HepG2 (cell line): ENCODE measurements around the gene APOLD1. TPM values are rescaled to one million over a fixed set of nuclear protein-coding genes. Genes with fewer than 3 reads are reported as not detected.
A peak's percentile ranks its signal among the peaks of the same experiment; 100 is the strongest.

ENCODE experiments used
- ATAC-seq: fragments of 200-7000 bp; cut with Tn5 transposase; 3 replicates; pipeline ENCODE4 v1.9.1; 2020; ENCODE audit warnings: mild to moderate bottlenecking, moderate library complexity
- Bru-seq: library from RNA; stranded (reverse); fragments of 400-500 nt; gene quantifications from one replicate; lab custom pipeline; 2021; lab: Mats Ljungman, UMichigan
- BruChase-seq, 2 experiments: library from RNA; stranded (reverse); fragments of 400-500 nt; gene quantifications; one replicate each; lab custom pipeline; 2021; lab: Mats Ljungman, UMichigan
- BruUV-seq: library from RNA; stranded (reverse); fragments of 400-500 nt; replicated peaks from 2 replicates; lab custom pipeline; 2021; lab: Mats Ljungman, UMichigan
- CTCF ChIA-PET: fragments of 300-600 bp; formaldehyde crosslinking; extraction: SDS; loops from one replicate; lab custom pipeline; 2021; ENCODE audit warnings: low total read pairs, inconsistent platforms, low intra/inter-chr PET ratio; lab: Yijun Ruan, JAX
- POLR2A ChIA-PET: fragments of 350-600 bp; sonication (Branson Sonifier 250); formaldehyde crosslinking; loops from one replicate; lab custom pipeline; 2020; ENCODE audit warnings: antibody characterized with exemption, inconsistent platforms; lab: Yijun Ruan, JAX
- DNase-seq: peaks from one replicate; pipeline ENCODE4 v3.0.0-alpha.2; 2015; ENCODE audit warnings: low spot score
- FAIRE-seq: peaks from 3 replicates; lab custom pipeline; 2011; peaks lifted over from hg19 to GRCh38; lab: Jason Lieb, UNC
- H2AFZ ChIP-seq: one replicate; pipeline ENCODE4 v1.6.1; 2011; ENCODE audit warnings: low read length, inconsistent platforms
- H3K27ac ChIP-seq: fragments of 300-600 bp; 3 replicates; pipeline ENCODE4 v1.8.0; 2011; ENCODE audit warnings: mixed run types, mild to moderate bottlenecking, mixed read lengths, low read length, inconsistent platforms; ENCODE audit not compliant: insufficient read depth; ENCODE audit errors: extremely low read length
- H3K27me3 ChIP-seq, 2 experiments: fragments of 200-600 bp in 1 of 2; 2 replicates in 1 of 2; 3 replicates in 1 of 2; pipeline versions ENCODE4 v1.6.0 to v1.8.0; 2011; ENCODE audit warnings: low read length in 2 of 2, mild to moderate bottlenecking in 2 of 2, moderate library complexity in 2 of 2, inconsistent platforms in 1 of 2; ENCODE audit not compliant: insufficient read depth in 2 of 2, control insufficient read depth in 1 of 2
- H3K36me3 ChIP-seq, 2 experiments: fragments of 200-600 bp in 1 of 2; replicated peaks in 1 of 2; 2 replicates in 1 of 2; 3 replicates in 1 of 2; pipeline versions ENCODE4 v1.5.1 to v1.8.0; 2011; ENCODE audit warnings: low read length in 2 of 2, inconsistent platforms in 1 of 2; ENCODE audit not compliant: insufficient read depth in 2 of 2, control insufficient read depth in 1 of 2
- H3K4me1 ChIP-seq: 2 replicates; pipeline ENCODE4 v1.5.1; 2012; ENCODE audit warnings: low read length, inconsistent platforms; ENCODE audit not compliant: insufficient read depth
- H3K4me2 ChIP-seq: 2 replicates; pipeline ENCODE4 v1.6.0; 2011; ENCODE audit warnings: low read depth, low read length, inconsistent platforms
- H3K4me3 ChIP-seq, 3 experiments: fragments of 200-600 bp in 1 of 3; sonication (generic), shearing (Covaris generic) in 1 of 3; replicated peaks in 1 of 3; 2 replicates each; pipeline ENCODE4 v1.5.1; 2011 to 2016; ENCODE audit warnings: low read length in 3 of 3, inconsistent platforms in 2 of 3, low read depth in 2 of 3, mild to moderate bottlenecking in 2 of 3, control low read depth in 1 of 3, mixed read lengths in 1 of 3; ENCODE audit not compliant: insufficient read depth in 1 of 3
- H3K79me2 ChIP-seq: one replicate; pipeline ENCODE4 v1.6.1; 2011; ENCODE audit warnings: low read length, inconsistent platforms; ENCODE audit not compliant: insufficient read depth
- H3K9ac ChIP-seq: 2 replicates; pipeline ENCODE4 v1.6.0; 2011; ENCODE audit warnings: mild to moderate bottlenecking, low read depth, low read length, inconsistent platforms; ENCODE audit not compliant: insufficient read depth
- H3K9me3 ChIP-seq: 2 replicates; pipeline ENCODE4 v1.5.1; 2012; ENCODE audit warnings: mild to moderate bottlenecking, low read length
- H4K20me1 ChIP-seq: 2 replicates; pipeline ENCODE4 v1.6.0; 2011; ENCODE audit warnings: inconsistent platforms, mild to moderate bottlenecking, low read length, moderate library complexity; ENCODE audit not compliant: insufficient read depth
- EEA1 ChIP-seq: sonication (generic); formaldehyde crosslinking; IDR thresholded peaks from 2 replicates; pipeline ENCODE4 v1.5.1; 2020; ENCODE audit warnings: mild to moderate bottlenecking, missing genetic modification reagents, borderline replicate concordance
- HCFC1 ChIP-seq: fragments of 150-350 bp; IDR thresholded peaks from 2 replicates; pipeline ENCODE4 v1.6.1; 2014; ENCODE audit warnings: low read depth, low read length
- KDM3A ChIP-seq: IDR thresholded peaks from 2 replicates; pipeline ENCODE4 v1.6.1; 2018; ENCODE audit warnings: low read depth, missing compliant biosample characterization
- ZNF205 ChIP-seq: IDR thresholded peaks from 2 replicates; pipeline ENCODE4 v1.6.1; 2018; ENCODE audit warnings: missing biosample characterization, missing genetic modification reagents
- ZNF263 ChIP-seq: sonication (generic); formaldehyde crosslinking; IDR thresholded peaks from 2 replicates; pipeline ENCODE4 v1.4.0; 2020; ENCODE audit warnings: missing genetic modification reagents
- ZNF775 ChIP-seq: sonication (generic); formaldehyde crosslinking; IDR thresholded peaks from 2 replicates; pipeline ENCODE4 v1.4.0; 2020; ENCODE audit warnings: missing genetic modification reagents, mild to moderate bottlenecking, moderate library complexity, borderline replicate concordance
- WGBS: methylation state at CpG from one replicate; pipeline ENCODE4 v1.1.6; 2017; ENCODE audit warnings: low lambda C conversion rate; 5-methylcytosine and 5-hydroxymethylcytosine counted together
- in situ Hi-C: cut with HindIII; loops from 2 replicates; pipeline ENCODE4 v1.10.0; 2017; ENCODE audit warnings: low pct_unique_long_range_greater_than_20kb; ENCODE audit not compliant: extremely low pct_ligation_motif_present
- intact Hi-C: fragments of 100-400 bp; cut with micrococcal nuclease; formaldehyde crosslinking; loops from one replicate; pipeline ENCODE4 v1.10.0; 2022; ENCODE audit not compliant: unreplicated experiment
- long read RNA-seq, 2 experiments: library from RNA in 1 of 2; library from polyadenylated mRNA in 1 of 2; stranded (forward) in 1 of 2; unstranded in 1 of 2; transcript quantifications; one replicate each; pipeline ENCODE4 v2.0.0, GENCODE V29; 2019 to 2022
- polyA minus RNA-seq, 3 experiments: library from RNA; depleted of rRNA, polyadenylated mRNA; stranded (reverse); fragments of >200 nt; gene quantifications; 2 replicates each; pipeline ENCODE4 v1.2.3, GENCODE V29; 2011; ENCODE audit warnings: low replicate concordance in 1 of 3
- polyA plus RNA-seq, 8 experiments: library from polyadenylated mRNA; depleted of rRNA in 3 of 8; stranded (reverse) in 7 of 8; unstranded in 1 of 8; fragments of >200 nt; fragmentation: Illumina TruSeq in 4 of 8; extraction: Trizol in 4 of 8; gene quantifications; 2 replicates each; pipeline versions ENCODE4 v1.2.1 to v1.2.3, GENCODE V29; 2011 to 2016; ENCODE audit warnings: low read depth in 4 of 8, missing spikeins in 1 of 8, mixed read lengths in 1 of 8; ENCODE audit not compliant: insufficient read depth in 1 of 8
- total RNA-seq, 5 experiments: library from RNA; depleted of rRNA; stranded (reverse); fragments of >200 nt; fragmentation: Illumina TruSeq; extraction: Trizol; gene quantifications; 2 replicates each; pipeline ENCODE4 v1.2.3, GENCODE V29; 2016; ENCODE audit warnings: low read depth in 1 of 5
- TF ChIP-seq, protein P1 (sequence below): sonication (generic); formaldehyde crosslinking; IDR thresholded peaks from 2 replicates; pipeline ENCODE4 v1.5.0; 2020; ENCODE audit warnings: missing genetic modification reagents
- TF ChIP-seq, protein P2 (sequence below): sonication (generic); formaldehyde crosslinking; IDR thresholded peaks from 2 replicates; pipeline ENCODE4 v1.4.0; 2020; ENCODE audit warnings: missing genetic modification reagents, borderline replicate concordance
- TF ChIP-seq, protein P3 (sequence below): sonication (generic); formaldehyde crosslinking; IDR thresholded peaks from 2 replicates; pipeline ENCODE4 v1.8.0; 2022; ENCODE audit warnings: missing genetic modification reagents, mild to moderate bottlenecking, inconsistent platforms, borderline replicate concordance

APOLD1 gene, protein sequence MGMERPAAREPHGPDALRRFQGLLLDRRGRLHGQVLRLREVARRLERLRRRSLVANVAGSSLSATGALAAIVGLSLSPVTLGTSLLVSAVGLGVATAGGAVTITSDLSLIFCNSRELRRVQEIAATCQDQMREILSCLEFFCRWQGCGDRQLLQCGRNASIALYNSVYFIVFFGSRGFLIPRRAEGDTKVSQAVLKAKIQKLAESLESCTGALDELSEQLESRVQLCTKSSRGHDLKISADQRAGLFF
- total RNA-seq (2016; rRNA removed; fragmentation: Illumina TruSeq; extraction: Trizol) (0.20 TPM in 1 of 2 replicates, not detected in the other), polyA plus RNA-seq (2011; rRNA removed) (0.16 and 0.84 TPM in 2 replicates), polyA minus RNA-seq (2011; rRNA and poly(A)+ RNA removed; ENCODE audit: low replicate concordance) (0.66 and 1.8 TPM in 2 replicates), Bru-seq, nascent RNA (percentile 34 among the genes with signal in this experiment), BruChase-seq, experiment 1, labeled RNA remaining after a 6-hour chase (percentile 27 among the genes with signal in this experiment), BruChase-seq, experiment 2, labeled RNA remaining after a 2-hour chase (percentile 29 among the genes with signal in this experiment)
- 0.10 TPM in 1 of 2 replicates, not detected in the other for total RNA-seq (2016; cell fraction: cytosol; rRNA removed; fragmentation: Illumina TruSeq; extraction: Trizol; ENCODE audit: low read depth)
- total RNA-seq (2016; cell fraction: insoluble cytoplasmic fraction; rRNA removed; fragmentation: Illumina TruSeq; extraction: Trizol) = 0.06 and 0.13 TPM in 2 replicates
- total RNA-seq (2016; cell fraction: membrane; rRNA removed; fragmentation: Illumina TruSeq; extraction: Trizol) = 0.06 and 0.48 TPM in 2 replicates
- total RNA-seq (2016; cell fraction: nucleus; rRNA removed; fragmentation: Illumina TruSeq; extraction: Trizol) = 0.09 and 0.37 TPM in 2 replicates
- polyA plus RNA-seq (2011; cell fraction: cytosol; rRNA removed) = 0.05 and 0.30 TPM in 2 replicates
- polyA plus RNA-seq (2011; cell fraction: nucleus; rRNA removed) = 0.13 and 0.14 TPM in 2 replicates
- 0.19 and 0.62 TPM in 2 replicates for polyA plus RNA-seq (2012)
- 0.25 and 0.29 TPM in 2 replicates for polyA plus RNA-seq (2016; cell fraction: cytosol; fragmentation: Illumina TruSeq; extraction: Trizol; ENCODE audit: low read depth)
- 0.04 and 0.07 TPM in 2 replicates for polyA plus RNA-seq (2016; cell fraction: insoluble cytoplasmic fraction; fragmentation: Illumina TruSeq; extraction: Trizol; ENCODE audit: low read depth)
- not detected in 2 replicates for polyA plus RNA-seq (2016; cell fraction: membrane; fragmentation: Illumina TruSeq; extraction: Trizol; ENCODE audit: low read depth)
- polyA plus RNA-seq (2016; cell fraction: nucleus; fragmentation: Illumina TruSeq; extraction: Trizol; ENCODE audit: insufficient read depth, low read depth) = 1.4 TPM in 1 of 2 replicates, not detected in the other
- polyA minus RNA-seq (2011; cell fraction: cytosol; rRNA and poly(A)+ RNA removed) = 0.18 TPM in 1 of 2 replicates, not detected in the other
- 0.50 and 1.7 TPM in 2 replicates for polyA minus RNA-seq (2011; cell fraction: nucleus; rRNA and poly(A)+ RNA removed)
- long read RNA-seq, experiment 1, partial matches to known transcripts = 2 of 2 reads
- long read RNA-seq, experiment 1, other reads (novel, unspliced or antisense) = 0 of 2 reads
- long read RNA-seq, experiment 2, partial matches to known transcripts = 2 of 6 reads
- long read RNA-seq, experiment 2, other reads (novel, unspliced or antisense) = 4 of 6 reads

DNA sequence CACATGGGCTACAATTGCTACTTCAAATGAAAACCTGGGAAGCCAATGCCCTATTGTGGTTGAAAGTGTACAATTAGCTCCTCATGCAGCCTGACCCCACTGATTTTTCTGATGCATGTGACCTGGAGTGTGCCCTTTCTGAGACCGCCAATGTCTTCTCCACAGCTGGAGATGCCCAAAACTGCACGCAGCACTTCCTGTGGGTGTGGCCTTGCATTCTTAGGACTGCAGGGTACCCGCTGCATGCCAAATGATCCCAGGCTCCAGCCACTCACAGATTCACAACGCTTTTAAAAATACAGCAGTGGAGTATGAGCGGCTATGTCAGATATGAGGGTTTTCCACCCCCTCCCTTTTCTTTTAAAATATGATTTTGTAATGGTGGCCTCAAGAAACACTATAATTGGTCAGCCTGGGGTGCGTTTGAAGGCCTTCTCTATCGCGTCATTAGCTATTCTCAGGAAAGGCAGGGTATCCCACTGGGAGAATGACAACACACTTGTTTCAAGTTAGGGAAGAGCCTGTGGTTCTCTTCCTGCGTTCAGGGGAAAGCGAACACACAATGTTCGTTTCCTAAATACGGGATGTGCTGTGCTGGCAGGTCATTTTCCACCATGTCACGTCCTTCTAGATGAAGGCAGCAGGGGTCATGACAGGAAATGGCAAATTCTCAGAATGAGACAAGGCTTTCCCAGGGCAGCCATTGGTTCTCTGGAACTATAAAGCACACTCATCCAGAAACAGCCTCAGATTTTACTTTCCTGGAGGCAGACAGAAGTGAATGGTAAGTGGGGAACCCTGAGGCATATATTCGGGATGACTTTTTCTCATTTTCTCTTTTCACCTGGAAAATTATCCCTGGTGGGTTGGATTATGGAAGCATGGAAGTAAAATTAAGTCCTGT, at the start of gene APOLD1:
APOLD1 (plus strand) TSS at position 749 of the 904 bp plus-strand sequence; CDS start at position 782, 33 bp downstream.
- peak within 1 kb of the TSS in 1 of 3 experiments; percentile 51; a peak in 1 of 6 replicates for H3K4me3 ChIP-seq
- in situ Hi-C loops (loop anchor here (25.0 kb wide), 1 partner anchor 427 kb away; no protein-coding TSS in a partner anchor), intact Hi-C loops (loop anchor here (5.0 kb wide), 1 partner anchor 197 kb away; no protein-coding TSS in a partner anchor)
- WGBS = 52% methylated on average over 13 of the region's 14 CpGs
- BruUV-seq = no TSS peak
- H4K20me1 ChIP-seq = no peaks in the 10 kb centered on the region
- H3K79me2 ChIP-seq = no peaks in the 10 kb centered on the region
- FAIRE-seq (no peak), DNase-seq (no peak), ATAC-seq (no peak)
- no peak within 1 kb of the TSS for H2AFZ ChIP-seq
- POLR2A ChIA-PET = no interaction called here
- H3K27me3 ChIP-seq = peaks cover 0 to 35% of the 10 kb centered on the region in 2 experiments; a peak in 4 of 5 replicates
- peak within 1 kb of the TSS; percentile 24; the same call in 1 of the 2 replicates for H3K9ac ChIP-seq
- peak within 1 kb of the TSS; percentile 66 for H3K4me2 ChIP-seq
- H3K27ac ChIP-seq = no peak within 1 kb of the TSS
- no peaks in the 10 kb centered on the region for H3K36me3 ChIP-seq
- CTCF ChIA-PET = no interaction called here
- H3K9me3 ChIP-seq = no peaks in the 10 kb centered on the region
- peaks cover 28% of the 10 kb centered on the region for H3K4me1 ChIP-seq
- TF ChIP-seq, protein P1, sequence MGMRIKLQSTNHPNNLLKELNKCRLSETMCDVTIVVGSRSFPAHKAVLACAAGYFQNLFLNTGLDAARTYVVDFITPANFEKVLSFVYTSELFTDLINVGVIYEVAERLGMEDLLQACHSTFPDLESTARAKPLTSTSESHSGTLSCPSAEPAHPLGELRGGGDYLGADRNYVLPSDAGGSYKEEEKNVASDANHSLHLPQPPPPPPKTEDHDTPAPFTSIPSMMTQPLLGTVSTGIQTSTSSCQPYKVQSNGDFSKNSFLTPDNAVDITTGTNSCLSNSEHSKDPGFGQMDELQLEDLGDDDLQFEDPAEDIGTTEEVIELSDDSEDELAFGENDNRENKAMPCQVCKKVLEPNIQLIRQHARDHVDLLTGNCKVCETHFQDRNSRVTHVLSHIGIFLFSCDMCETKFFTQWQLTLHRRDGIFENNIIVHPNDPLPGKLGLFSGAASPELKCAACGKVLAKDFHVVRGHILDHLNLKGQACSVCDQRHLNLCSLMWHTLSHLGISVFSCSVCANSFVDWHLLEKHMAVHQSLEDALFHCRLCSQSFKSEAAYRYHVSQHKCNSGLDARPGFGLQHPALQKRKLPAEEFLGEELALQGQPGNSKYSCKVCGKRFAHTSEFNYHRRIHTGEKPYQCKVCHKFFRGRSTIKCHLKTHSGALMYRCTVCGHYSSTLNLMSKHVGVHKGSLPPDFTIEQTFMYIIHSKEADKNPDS = no peak
- no peak for TF ChIP-seq ZNF263 (CRISPR knock-in tag)
- TF ChIP-seq HCFC1 = no peak
- TF ChIP-seq, protein P2, sequence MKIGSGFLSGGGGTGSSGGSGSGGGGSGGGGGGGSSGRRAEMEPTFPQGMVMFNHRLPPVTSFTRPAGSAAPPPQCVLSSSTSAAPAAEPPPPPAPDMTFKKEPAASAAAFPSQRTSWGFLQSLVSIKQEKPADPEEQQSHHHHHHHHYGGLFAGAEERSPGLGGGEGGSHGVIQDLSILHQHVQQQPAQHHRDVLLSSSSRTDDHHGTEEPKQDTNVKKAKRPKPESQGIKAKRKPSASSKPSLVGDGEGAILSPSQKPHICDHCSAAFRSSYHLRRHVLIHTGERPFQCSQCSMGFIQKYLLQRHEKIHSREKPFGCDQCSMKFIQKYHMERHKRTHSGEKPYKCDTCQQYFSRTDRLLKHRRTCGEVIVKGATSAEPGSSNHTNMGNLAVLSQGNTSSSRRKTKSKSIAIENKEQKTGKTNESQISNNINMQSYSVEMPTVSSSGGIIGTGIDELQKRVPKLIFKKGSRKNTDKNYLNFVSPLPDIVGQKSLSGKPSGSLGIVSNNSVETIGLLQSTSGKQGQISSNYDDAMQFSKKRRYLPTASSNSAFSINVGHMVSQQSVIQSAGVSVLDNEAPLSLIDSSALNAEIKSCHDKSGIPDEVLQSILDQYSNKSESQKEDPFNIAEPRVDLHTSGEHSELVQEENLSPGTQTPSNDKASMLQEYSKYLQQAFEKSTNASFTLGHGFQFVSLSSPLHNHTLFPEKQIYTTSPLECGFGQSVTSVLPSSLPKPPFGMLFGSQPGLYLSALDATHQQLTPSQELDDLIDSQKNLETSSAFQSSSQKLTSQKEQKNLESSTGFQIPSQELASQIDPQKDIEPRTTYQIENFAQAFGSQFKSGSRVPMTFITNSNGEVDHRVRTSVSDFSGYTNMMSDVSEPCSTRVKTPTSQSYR (CRISPR knock-in tag) = no peak
- TF ChIP-seq KDM3A (CRISPR knock-in tag) = no peak
- TF ChIP-seq ZNF205 (CRISPR knock-in tag) = no peak
- TF ChIP-seq EEA1 (CRISPR knock-in tag) = no peak
- no peak for TF ChIP-seq ZNF775
- TF ChIP-seq, protein P3, sequence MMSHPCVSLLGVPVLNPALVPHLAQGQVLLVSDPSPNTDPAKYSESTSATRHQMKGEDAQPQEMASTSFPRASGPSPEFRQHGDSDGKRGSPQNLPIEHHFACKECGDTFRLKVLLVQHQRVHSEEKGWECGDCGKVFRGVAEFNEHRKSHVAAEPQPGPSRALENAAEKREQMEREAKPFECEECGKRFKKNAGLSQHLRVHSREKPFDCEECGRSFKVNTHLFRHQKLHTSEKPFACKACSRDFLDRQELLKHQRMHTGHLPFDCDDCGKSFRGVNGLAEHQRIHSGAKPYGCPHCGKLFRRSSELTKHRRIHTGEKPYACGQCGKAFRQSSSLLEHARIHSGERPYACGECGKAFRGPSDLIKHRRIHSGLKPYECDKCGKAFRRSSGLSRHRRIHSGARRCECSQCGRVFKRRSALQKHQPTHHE (CRISPR knock-in tag) = no peak
